OCI-LY3 (cell line): ENCODE results near the gene KCNQ1.

ENCODE experiments used
- CTCF ChIP-seq: fragments of 200-600, 300-600 bp; sonication (generic); IDR thresholded peaks from 2 replicates; pipeline ENCODE4 v1.5.1; 2014; ENCODE audit warnings: antibody characterized with exemption, low read length, low read depth
- EZH2phosphoT487 ChIP-seq: fragments of 200-600 bp; shearing (Covaris generic); IDR thresholded peaks from 2 replicates; pipeline ENCODE4 v1.6.1; 2018; ENCODE audit warnings: antibody characterized with exemption, mixed run types, low read depth

DNA sequence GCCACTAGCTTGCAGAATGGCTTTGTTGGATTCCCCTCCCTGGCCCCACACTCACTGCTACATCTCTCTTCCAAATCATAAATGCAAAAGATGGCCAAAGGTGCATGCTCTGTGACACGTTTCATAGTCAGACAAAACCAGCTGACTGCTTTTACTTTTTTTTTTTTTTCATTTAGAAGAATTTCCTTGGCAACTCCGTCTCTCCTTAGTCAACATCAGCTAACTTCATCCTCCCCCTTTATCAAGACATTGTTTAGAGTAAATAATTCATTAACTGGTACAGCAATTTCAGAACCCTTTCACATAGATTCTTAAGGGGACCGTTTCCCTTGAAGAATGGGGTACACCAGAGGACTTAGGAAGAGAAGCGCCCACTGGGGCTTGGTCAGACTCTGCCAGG is 239.0 kb downstream of the KCNQ1 start:
- TF ChIP-seq CTCF = no peak
- TF ChIP-seq EZH2phosphoT487 = no peak
